Stimulated activated naive CD8-positive, alpha-beta T cell treated with anti-CD3 and anti-CD28 coated beads, Interleukin-15, Interleukin-2, amounts not matched to agents 100 ng/mL and 50 ng/mL, for 24 hours (primary cell): Measurements from ENCODE around the gene ENDOD1.
A peak's percentile ranks its signal among the peaks of the same experiment; 100 is the strongest.

Experiments
- H3K27ac Mint-ChIP-seq: one replicate; pipeline ENCODE4 v1.8.0; 2021; ENCODE audit warnings: mild to moderate bottlenecking, mixed read lengths
- H3K27me3 Mint-ChIP-seq: one replicate; pipeline ENCODE4 v1.8.0; 2021; ENCODE audit warnings: mixed read lengths
- H3K36me3 Mint-ChIP-seq: one replicate; pipeline ENCODE4 v1.8.0; 2021; ENCODE audit warnings: low read depth, mixed read lengths
- H3K4me1 Mint-ChIP-seq: one replicate; pipeline ENCODE4 v1.8.0; 2021; ENCODE audit warnings: low read depth, mixed read lengths
- H3K4me3 Mint-ChIP-seq: one replicate; pipeline ENCODE4 v1.8.0; 2021; ENCODE audit warnings: mild to moderate bottlenecking, mixed read lengths
- H3K9me3 Mint-ChIP-seq: one replicate; pipeline ENCODE4 v1.8.0; 2021; ENCODE audit warnings: mixed read lengths

The ENDOD1 gene

GRCh38 chr11:95086836-95087570 lies 2.6 kb upstream of the ENDOD1 start:
- H3K9me3 Mint-ChIP-seq = no peaks in the 10 kb centered on the region
- peaks cover 63% of the 10 kb centered on the region for H3K4me1 Mint-ChIP-seq
- H3K36me3 Mint-ChIP-seq = peaks cover 8% of the 10 kb centered on the region
- no peak overlapping the region for H3K27ac Mint-ChIP-seq
- no peaks in the 10 kb centered on the region for H3K27me3 Mint-ChIP-seq
- no peak overlapping the region for H3K4me3 Mint-ChIP-seq

GRCh38 chr11:95088946-95089619 lies 563 bp upstream of the ENDOD1 start:
- Mint-ChIP-seq H3K4me3 (peak overlapping the region; percentile 86), H3K27ac (peak overlapping the region; percentile 92), H3K27me3 (no peaks in the 10 kb centered on the region), H3K36me3 (peaks cover 10% of the 10 kb centered on the region), H3K4me1 (peaks cover 73% of the 10 kb centered on the region), H3K9me3 (no peaks in the 10 kb centered on the region)

GRCh38 chr11:95091663-95092180 lies 2.1 kb downstream of the ENDOD1 start:
- no peaks in the 10 kb centered on the region for H3K27me3 Mint-ChIP-seq
- H3K36me3 Mint-ChIP-seq = peaks cover 14% of the 10 kb centered on the region
- H3K4me3 Mint-ChIP-seq = peak overlapping the region; percentile 92
- H3K4me1 Mint-ChIP-seq = peaks cover 78% of the 10 kb centered on the region
- H3K9me3 Mint-ChIP-seq = no peaks in the 10 kb centered on the region
- H3K27ac Mint-ChIP-seq = peak overlapping the region; percentile 9

GRCh38 chr11:95092549-95093324 lies 3.1 kb downstream of the ENDOD1 start:
- H3K27me3 Mint-ChIP-seq = no peaks in the 10 kb centered on the region
- H3K36me3 Mint-ChIP-seq = peaks cover 20% of the 10 kb centered on the region
- H3K4me1 Mint-ChIP-seq = peaks cover 88% of the 10 kb centered on the region
- H3K9me3 Mint-ChIP-seq = no peaks in the 10 kb centered on the region
- H3K4me3 Mint-ChIP-seq = peak overlapping the region; percentile 92
- H3K27ac Mint-ChIP-seq = peak overlapping the region; percentile 53

- peak overlapping the region; percentile 59 for H3K4me3 Mint-ChIP-seq
- peak overlapping the region; percentile 53 for H3K27ac Mint-ChIP-seq
- H3K36me3 Mint-ChIP-seq = peaks cover 28% of the 10 kb centered on the region
- H3K9me3 Mint-ChIP-seq = no peaks in the 10 kb centered on the region
- no peaks in the 10 kb centered on the region for H3K27me3 Mint-ChIP-seq
- H3K4me1 Mint-ChIP-seq = peaks cover 92% of the 10 kb centered on the region
These were observed 3.9 kb downstream of the ENDOD1 start for GRCh38 chr11:95093548-95093947.

- Mint-ChIP-seq H3K4me1 (peaks cover 85% of the 10 kb centered on the region), H3K4me3 (peak overlapping the region; percentile 28), H3K27ac (peak overlapping the region; percentile 70)
These were observed 6.4 kb downstream of the ENDOD1 start for GRCh38 chr11:95095858-95096587.

GRCh38 chr11:95097209-95097608 lies 7.6 kb downstream of the ENDOD1 start:
- Mint-ChIP-seq H3K36me3 (peaks cover 38% of the 10 kb centered on the region), H3K27me3 (no peaks in the 10 kb centered on the region), H3K9me3 (no peaks in the 10 kb centered on the region), H3K4me3 (peak overlapping the region; percentile 6), H3K4me1 (peaks cover 73% of the 10 kb centered on the region), H3K27ac (peak overlapping the region; percentile 40)

More at GRCh38 chr11:95095858-95096587, 6.4 kb downstream of the ENDOD1 start:
- H3K27me3 Mint-ChIP-seq = no peaks in the 10 kb centered on the region
- H3K9me3 Mint-ChIP-seq = no peaks in the 10 kb centered on the region
- H3K36me3 Mint-ChIP-seq = peaks cover 39% of the 10 kb centered on the region

- H3K36me3 Mint-ChIP-seq = peaks cover 44% of the 10 kb centered on the region
- no peak overlapping the region for H3K27ac Mint-ChIP-seq
- H3K27me3 Mint-ChIP-seq = no peaks in the 10 kb centered on the region
- peaks cover 66% of the 10 kb centered on the region for H3K4me1 Mint-ChIP-seq
- no peaks in the 10 kb centered on the region for H3K9me3 Mint-ChIP-seq
- H3K4me3 Mint-ChIP-seq = no peak overlapping the region
These were observed 9.2 kb downstream of the ENDOD1 start for GRCh38 chr11:95098826-95099225.

- Mint-ChIP-seq H3K27me3 (no peaks in the 10 kb centered on the region), H3K36me3 (peaks cover 41% of the 10 kb centered on the region), H3K4me1 (peaks cover 52% of the 10 kb centered on the region), H3K4me3 (no peak overlapping the region), H3K27ac (no peak overlapping the region), H3K9me3 (no peaks in the 10 kb centered on the region)
These were observed 10.6 kb downstream of the ENDOD1 start for GRCh38 chr11:95100191-95100648.

GRCh38 chr11:95100856-95101507 lies 11.3 kb downstream of the ENDOD1 start:
- Mint-ChIP-seq H3K4me3 (no peak overlapping the region), H3K27me3 (no peaks in the 10 kb centered on the region), H3K36me3 (peaks cover 41% of the 10 kb centered on the region), H3K4me1 (peaks cover 45% of the 10 kb centered on the region), H3K27ac (no peak overlapping the region), H3K9me3 (no peaks in the 10 kb centered on the region)

- no peaks in the 10 kb centered on the region for H3K9me3 Mint-ChIP-seq
- no peaks in the 10 kb centered on the region for H3K27me3 Mint-ChIP-seq
- no peak overlapping the region for H3K27ac Mint-ChIP-seq
- peaks cover 48% of the 10 kb centered on the region for H3K36me3 Mint-ChIP-seq
- H3K4me1 Mint-ChIP-seq = peaks cover 45% of the 10 kb centered on the region
- H3K4me3 Mint-ChIP-seq = no peak overlapping the region
These were observed 12.3 kb downstream of the ENDOD1 start for GRCh38 chr11:95101935-95102334.

- peaks cover 41% of the 10 kb centered on the region for H3K36me3 Mint-ChIP-seq
- H3K9me3 Mint-ChIP-seq = no peaks in the 10 kb centered on the region
- H3K4me1 Mint-ChIP-seq = peaks cover 44% of the 10 kb centered on the region
- H3K27ac Mint-ChIP-seq = no peak overlapping the region
- no peak overlapping the region for H3K4me3 Mint-ChIP-seq
- H3K27me3 Mint-ChIP-seq = no peaks in the 10 kb centered on the region
These were observed 13.1 kb downstream of the ENDOD1 start for GRCh38 chr11:95102733-95103132.

GRCh38 chr11:95103701-95104100 lies 14.1 kb downstream of the ENDOD1 start:
- peaks cover 39% of the 10 kb centered on the region for H3K36me3 Mint-ChIP-seq
- no peaks in the 10 kb centered on the region for H3K9me3 Mint-ChIP-seq
- H3K27me3 Mint-ChIP-seq = no peaks in the 10 kb centered on the region
- H3K27ac Mint-ChIP-seq = no peak overlapping the region
- H3K4me3 Mint-ChIP-seq = no peak overlapping the region
- H3K4me1 Mint-ChIP-seq = peaks cover 42% of the 10 kb centered on the region
